Suprapubic skin (tissue), 3 donors: Measurements from ENCODE around the gene PKN1.

Experiments used
- EP300 ChIP-seq: sonication (generic); formaldehyde crosslinking; IDR thresholded peaks from one replicate; pipeline ENCODE4 v1.6.1; 2017; ENCODE audit warnings: antibody characterized with exemption
- TF ChIP-seq, protein P1 (sequence below), 2 donors: fragments of 200-600 bp in 1 of 2; fragments of 450-650 bp in 1 of 2; sonication (generic) in 1 of 2; IDR thresholded peaks; one replicate each; pipeline ENCODE4 v1.5.1; 2016 to 2019; ENCODE audit warnings: antibody characterized with exemption in 2 of 2, mild to moderate bottlenecking in 1 of 2, moderate library complexity in 1 of 2

DNA sequence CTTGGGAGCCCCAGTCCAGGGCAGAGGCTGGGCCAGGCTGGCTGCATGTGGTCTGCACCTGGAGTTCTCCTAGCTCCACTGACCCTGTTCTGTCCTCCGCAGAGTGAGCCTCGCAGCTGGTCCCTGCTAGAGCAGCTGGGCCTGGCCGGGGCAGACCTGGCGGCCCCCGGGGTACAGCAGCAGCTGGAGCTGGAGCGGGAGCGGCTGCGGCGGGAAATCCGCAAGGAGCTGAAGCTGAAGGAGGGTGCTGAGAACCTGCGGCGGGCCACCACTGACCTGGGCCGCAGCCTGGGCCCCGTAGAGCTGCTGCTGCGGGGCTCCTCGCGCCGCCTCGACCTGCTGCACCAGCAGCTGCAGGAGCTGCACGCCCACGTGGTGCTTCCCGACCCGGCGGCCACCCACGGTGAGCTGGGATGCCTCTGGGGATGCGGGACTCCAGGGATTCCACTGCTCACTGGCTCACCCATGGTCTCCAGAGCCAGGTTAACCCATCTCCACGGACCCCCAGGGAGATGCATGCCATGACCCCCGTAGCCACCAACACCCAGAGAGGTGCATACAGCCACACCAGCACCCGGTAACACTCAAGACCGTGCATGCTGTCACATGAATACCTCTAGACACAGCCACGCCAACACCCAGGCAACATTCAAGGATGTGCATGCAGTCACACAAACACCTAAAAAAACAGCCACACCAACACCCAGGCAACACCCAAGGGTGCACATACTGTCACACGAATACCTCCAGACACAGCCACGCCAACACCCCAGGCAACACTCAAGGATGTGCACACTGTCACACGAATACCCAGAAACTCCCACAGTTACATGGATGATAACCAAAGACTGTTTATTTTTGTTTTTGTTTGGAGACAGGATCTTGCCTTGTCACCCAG is 8.2 kb downstream of the PKN1 start:
- no peak for TF ChIP-seq EP300
- TF ChIP-seq, protein P1, sequence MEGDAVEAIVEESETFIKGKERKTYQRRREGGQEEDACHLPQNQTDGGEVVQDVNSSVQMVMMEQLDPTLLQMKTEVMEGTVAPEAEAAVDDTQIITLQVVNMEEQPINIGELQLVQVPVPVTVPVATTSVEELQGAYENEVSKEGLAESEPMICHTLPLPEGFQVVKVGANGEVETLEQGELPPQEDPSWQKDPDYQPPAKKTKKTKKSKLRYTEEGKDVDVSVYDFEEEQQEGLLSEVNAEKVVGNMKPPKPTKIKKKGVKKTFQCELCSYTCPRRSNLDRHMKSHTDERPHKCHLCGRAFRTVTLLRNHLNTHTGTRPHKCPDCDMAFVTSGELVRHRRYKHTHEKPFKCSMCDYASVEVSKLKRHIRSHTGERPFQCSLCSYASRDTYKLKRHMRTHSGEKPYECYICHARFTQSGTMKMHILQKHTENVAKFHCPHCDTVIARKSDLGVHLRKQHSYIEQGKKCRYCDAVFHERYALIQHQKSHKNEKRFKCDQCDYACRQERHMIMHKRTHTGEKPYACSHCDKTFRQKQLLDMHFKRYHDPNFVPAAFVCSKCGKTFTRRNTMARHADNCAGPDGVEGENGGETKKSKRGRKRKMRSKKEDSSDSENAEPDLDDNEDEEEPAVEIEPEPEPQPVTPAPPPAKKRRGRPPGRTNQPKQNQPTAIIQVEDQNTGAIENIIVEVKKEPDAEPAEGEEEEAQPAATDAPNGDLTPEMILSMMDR (IDR thresholded peaks at IDR 0.05) = no peak
